Measurements from ENCODE around the gene CYP39A1.

CYP39A1 gene

GRCh38 chr6:46539866-46540265 lies 112.8 kb downstream of the CYP39A1 start:
- Histone ChIP-seq H3K27me3 (replicated peaks; ENCODE audit: control insufficient read depth, insufficient read depth, low read length) (no peaks in the 10 kb centered on the region), H3K36me3 (ENCODE audit: control insufficient read depth, insufficient read depth, low read length, severe bottlenecking) (no peaks in the 10 kb centered on the region), H3K4me3 (ENCODE audit: low read length) (no peak overlapping the region), H3K9ac (ENCODE audit: low read length) (no peak overlapping the region), H3K4me1 (ENCODE audit: control insufficient read depth, insufficient read depth, low read length) (no peaks in the 10 kb centered on the region), H3K9me3 (ENCODE audit: control insufficient read depth, low read length) (peaks cover 13% of the 10 kb centered on the region)
- DNase-seq (ENCODE audit: low read depth), result no peak

GRCh38 chr6:46538800-46539480 lies 113.7 kb downstream of the CYP39A1 start:
- no peak for DNase-seq (ENCODE audit: low read depth)

GRCh38 chr6:46530896-46531295 lies 121.7 kb downstream of the CYP39A1 start:
- H3K9me3 ChIP-seq (ENCODE audit: control insufficient read depth, low read length), result no peaks in the 10 kb centered on the region
- H3K4me1 ChIP-seq (ENCODE audit: control insufficient read depth, insufficient read depth, low read length), result no peaks in the 10 kb centered on the region
- no peaks in the 10 kb centered on the region for H3K36me3 ChIP-seq (ENCODE audit: control insufficient read depth, insufficient read depth, low read length, severe bottlenecking)
- DNase-seq (ENCODE audit: low read depth), result no peak
- no peak overlapping the region for H3K4me3 ChIP-seq (ENCODE audit: low read length)
- H3K9ac ChIP-seq (ENCODE audit: low read length), result no peak overlapping the region
- H3K27me3 ChIP-seq (replicated peaks; ENCODE audit: control insufficient read depth, insufficient read depth, low read length), result no peaks in the 10 kb centered on the region

More at GRCh38 chr6:46538800-46539480, 113.7 kb downstream of the CYP39A1 start:
- Histone ChIP-seq H3K9ac (ENCODE audit: low read length) (no peak overlapping the region), H3K4me1 (ENCODE audit: control insufficient read depth, insufficient read depth, low read length) (no peaks in the 10 kb centered on the region), H3K9me3 (ENCODE audit: control insufficient read depth, low read length) (peaks cover 7% of the 10 kb centered on the region), H3K4me3 (ENCODE audit: low read length) (no peak overlapping the region), H3K27me3 (replicated peaks; ENCODE audit: control insufficient read depth, insufficient read depth, low read length) (no peaks in the 10 kb centered on the region), H3K36me3 (ENCODE audit: control insufficient read depth, insufficient read depth, low read length, severe bottlenecking) (no peaks in the 10 kb centered on the region)

GRCh38 chr6:46528961-46529750 lies 123.5 kb downstream of the CYP39A1 start:
- DNase-seq (ENCODE audit: low read depth), result peak; percentile 42
- H3K9ac ChIP-seq (ENCODE audit: low read length), result no peak overlapping the region
- H3K4me3 ChIP-seq (ENCODE audit: low read length), result no peak overlapping the region
- H3K27me3 ChIP-seq (replicated peaks; ENCODE audit: control insufficient read depth, insufficient read depth, low read length), result no peaks in the 10 kb centered on the region
- no peaks in the 10 kb centered on the region for H3K9me3 ChIP-seq (ENCODE audit: control insufficient read depth, low read length)
- no peaks in the 10 kb centered on the region for H3K36me3 ChIP-seq (ENCODE audit: control insufficient read depth, insufficient read depth, low read length, severe bottlenecking)
- no peaks in the 10 kb centered on the region for H3K4me1 ChIP-seq (ENCODE audit: control insufficient read depth, insufficient read depth, low read length)

- no peaks in the 10 kb centered on the region for H3K9me3 ChIP-seq (ENCODE audit: control insufficient read depth, low read length)
- no peak overlapping the region for H3K4me3 ChIP-seq (ENCODE audit: low read length)
- peaks cover 6% of the 10 kb centered on the region for H3K4me1 ChIP-seq (ENCODE audit: control insufficient read depth, insufficient read depth, low read length)
- H3K36me3 ChIP-seq (ENCODE audit: control insufficient read depth, insufficient read depth, low read length, severe bottlenecking), result no peaks in the 10 kb centered on the region
- H3K9ac ChIP-seq (ENCODE audit: low read length), result no peak overlapping the region
- no peak for DNase-seq (ENCODE audit: low read depth)
- H3K27me3 ChIP-seq (replicated peaks; ENCODE audit: control insufficient read depth, insufficient read depth, low read length), result no peaks in the 10 kb centered on the region
Observed at GRCh38 chr6:46526607-46527006, 126.0 kb downstream of the CYP39A1 start.

- no peak overlapping the region for H3K4me3 ChIP-seq (ENCODE audit: low read length)
- no peaks in the 10 kb centered on the region for H3K27me3 ChIP-seq (replicated peaks; ENCODE audit: control insufficient read depth, insufficient read depth, low read length)
- H3K9ac ChIP-seq (ENCODE audit: low read length), result no peak overlapping the region
- H3K9me3 ChIP-seq (ENCODE audit: control insufficient read depth, low read length), result no peaks in the 10 kb centered on the region
- DNase-seq (ENCODE audit: low read depth), result no peak
- no peaks in the 10 kb centered on the region for H3K36me3 ChIP-seq (ENCODE audit: control insufficient read depth, insufficient read depth, low read length, severe bottlenecking)
- peaks cover 14% of the 10 kb centered on the region for H3K4me1 ChIP-seq (ENCODE audit: control insufficient read depth, insufficient read depth, low read length)
Observed at GRCh38 chr6:46525583-46525982, 127.0 kb downstream of the CYP39A1 start.

- H3K4me1 ChIP-seq (ENCODE audit: control insufficient read depth, insufficient read depth, low read length), result peaks cover 14% of the 10 kb centered on the region
- DNase-seq (ENCODE audit: low read depth), result peak; percentile 24
Observed at GRCh38 chr6:46521464-46521971, 131.1 kb downstream of the CYP39A1 start.

GRCh38 chr6:46517202-46517601 lies 135.4 kb downstream of the CYP39A1 start:
- H3K27me3 ChIP-seq (replicated peaks; ENCODE audit: control insufficient read depth, insufficient read depth, low read length), result no peaks in the 10 kb centered on the region
- H3K9me3 ChIP-seq (ENCODE audit: control insufficient read depth, low read length), result no peaks in the 10 kb centered on the region
- H3K9ac ChIP-seq (ENCODE audit: low read length), result no peak overlapping the region
- no peak overlapping the region for H3K4me3 ChIP-seq (ENCODE audit: low read length)
- DNase-seq (ENCODE audit: low read depth), result no peak
- H3K36me3 ChIP-seq (ENCODE audit: control insufficient read depth, insufficient read depth, low read length, severe bottlenecking), result no peaks in the 10 kb centered on the region
- H3K4me1 ChIP-seq (ENCODE audit: control insufficient read depth, insufficient read depth, low read length), result peaks cover 14% of the 10 kb centered on the region

More at GRCh38 chr6:46521464-46521971, 131.1 kb downstream of the CYP39A1 start:
- Histone ChIP-seq H3K9ac (ENCODE audit: low read length) (no peak overlapping the region), H3K4me3 (ENCODE audit: low read length) (no peak overlapping the region), H3K9me3 (ENCODE audit: control insufficient read depth, low read length) (no peaks in the 10 kb centered on the region), H3K36me3 (ENCODE audit: control insufficient read depth, insufficient read depth, low read length, severe bottlenecking) (no peaks in the 10 kb centered on the region), H3K27me3 (replicated peaks; ENCODE audit: control insufficient read depth, insufficient read depth, low read length) (no peaks in the 10 kb centered on the region)

- Histone ChIP-seq H3K9me3 (ENCODE audit: control insufficient read depth, low read length) (no peaks in the 10 kb centered on the region), H3K4me3 (ENCODE audit: low read length) (no peak overlapping the region), H3K36me3 (ENCODE audit: control insufficient read depth, insufficient read depth, low read length, severe bottlenecking) (no peaks in the 10 kb centered on the region), H3K9ac (ENCODE audit: low read length) (no peak overlapping the region), H3K27me3 (replicated peaks; ENCODE audit: control insufficient read depth, insufficient read depth, low read length) (no peaks in the 10 kb centered on the region), H3K4me1 (ENCODE audit: control insufficient read depth, insufficient read depth, low read length) (peaks cover 18% of the 10 kb centered on the region)
- no peak for DNase-seq (ENCODE audit: low read depth)
Observed at GRCh38 chr6:46513533-46513932, 139.1 kb downstream of the CYP39A1 start.

GRCh38 chr6:46511320-46511719 lies 141.3 kb downstream of the CYP39A1 start:
- Histone ChIP-seq H3K9ac (ENCODE audit: low read length) (peak overlapping the region; percentile 2), H3K27me3 (replicated peaks; ENCODE audit: control insufficient read depth, insufficient read depth, low read length) (no peaks in the 10 kb centered on the region), H3K9me3 (ENCODE audit: control insufficient read depth, low read length) (no peaks in the 10 kb centered on the region)

GRCh38 chr6:46510651-46511050 lies 142.0 kb downstream of the CYP39A1 start:
- Histone ChIP-seq H3K4me3 (ENCODE audit: low read length) (peak overlapping the region; percentile 23), H3K27me3 (replicated peaks; ENCODE audit: control insufficient read depth, insufficient read depth, low read length) (no peaks in the 10 kb centered on the region), H3K4me1 (ENCODE audit: control insufficient read depth, insufficient read depth, low read length) (peaks cover 18% of the 10 kb centered on the region), H3K36me3 (ENCODE audit: control insufficient read depth, insufficient read depth, low read length, severe bottlenecking) (no peaks in the 10 kb centered on the region), H3K9me3 (ENCODE audit: control insufficient read depth, low read length) (no peaks in the 10 kb centered on the region), H3K9ac (ENCODE audit: low read length) (peak overlapping the region; percentile 2)
- peak; percentile 91 for DNase-seq (ENCODE audit: low read depth)

More at GRCh38 chr6:46511320-46511719, 141.3 kb downstream of the CYP39A1 start:
- no peak for DNase-seq (ENCODE audit: low read depth)
- Histone ChIP-seq H3K4me3 (ENCODE audit: low read length) (no peak overlapping the region), H3K4me1 (ENCODE audit: control insufficient read depth, insufficient read depth, low read length) (peaks cover 18% of the 10 kb centered on the region), H3K36me3 (ENCODE audit: control insufficient read depth, insufficient read depth, low read length, severe bottlenecking) (no peaks in the 10 kb centered on the region)
